GM21390 (cell line): ENCODE measurements around the gene MGMT.

Experiments used
- ATAC-seq: cut with Tn5 transposase; IDR thresholded peaks from one replicate; pipeline ENCODE4 v1.9.1; 2021; ENCODE audit not compliant: unreplicated experiment

MGMT gene

DNA sequence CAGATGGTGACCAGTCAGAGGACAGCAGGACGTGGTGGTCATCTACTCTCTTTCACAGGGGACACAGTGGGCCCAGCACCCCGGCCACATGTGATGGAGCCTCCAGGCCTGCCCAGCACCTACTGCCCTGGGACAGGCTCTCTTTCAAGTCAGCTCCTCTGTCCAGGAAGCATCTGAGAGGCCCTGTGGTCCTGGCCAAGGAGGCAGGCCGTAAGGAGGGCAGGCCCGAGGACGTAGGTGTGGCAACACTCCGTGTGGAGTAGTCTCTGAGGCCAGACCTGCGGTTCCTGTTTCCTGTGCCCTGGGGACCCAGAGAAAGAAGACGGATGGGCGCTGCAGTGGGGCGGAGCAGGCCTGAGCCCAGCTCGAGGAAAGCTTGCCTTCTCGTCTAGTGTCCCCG, 317.9 kb downstream of the MGMT start:
- ATAC-seq: no peak

DNA sequence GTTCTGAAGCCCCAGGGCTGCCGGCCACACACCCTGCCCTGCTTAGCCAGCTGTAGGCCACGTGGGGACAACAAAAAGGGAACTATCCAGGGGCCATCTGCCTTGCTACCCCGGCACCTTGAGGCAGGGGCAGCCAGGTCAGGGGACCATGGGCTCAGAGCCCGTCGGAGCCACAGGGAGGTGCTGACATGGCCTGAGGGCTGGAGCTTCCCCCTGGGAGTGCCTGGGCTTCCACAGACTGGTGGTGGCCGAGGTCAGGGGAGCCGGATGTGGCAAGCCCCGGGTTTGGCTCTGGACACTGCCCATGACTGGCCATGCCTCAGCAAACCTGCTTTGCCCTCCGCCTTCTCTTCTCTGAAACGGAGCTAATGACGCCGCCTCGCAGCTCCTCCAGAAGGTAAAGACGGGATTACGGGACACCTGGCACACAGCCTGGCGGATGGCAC, 318.5 kb downstream of the MGMT start:
- ATAC-seq: no peak

DNA sequence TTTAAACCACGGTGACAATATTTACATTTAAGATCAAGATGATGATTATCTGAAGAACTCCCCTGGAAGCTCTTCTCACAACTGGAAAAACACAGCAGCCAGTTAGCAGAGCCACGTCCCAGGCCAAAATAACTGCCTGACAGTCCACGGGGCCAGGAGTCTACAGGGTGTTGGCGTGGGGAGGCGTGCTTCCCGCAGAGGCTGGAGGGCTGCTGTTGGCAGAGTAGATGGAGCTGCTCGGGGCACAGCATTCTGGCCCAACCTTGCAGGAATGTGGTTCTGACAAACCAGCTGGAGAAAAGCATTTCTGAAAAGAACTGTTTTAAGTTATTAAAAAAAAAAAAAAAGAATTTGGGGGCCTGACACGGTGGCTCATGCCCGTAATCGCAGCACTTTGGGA, 319.2 kb downstream of the MGMT start:
- no peak for ATAC-seq

DNA sequence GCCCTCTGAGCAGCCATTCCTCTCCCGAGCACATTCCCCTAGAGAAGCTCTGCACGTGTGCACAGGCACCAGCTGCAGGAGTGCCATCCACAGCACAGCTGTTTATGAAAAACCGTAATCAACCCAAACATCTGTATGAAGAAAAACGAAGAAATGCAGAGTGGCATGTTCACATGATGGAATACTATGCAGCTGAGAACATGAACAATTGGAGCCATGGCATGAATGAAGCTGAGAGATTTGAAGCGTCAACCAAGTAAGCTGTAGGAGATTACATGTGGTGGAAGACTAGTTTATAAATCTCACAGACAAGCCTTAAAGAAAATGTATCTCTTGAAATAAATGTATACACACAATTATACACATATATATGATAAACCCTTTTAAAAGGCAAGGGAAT, 320.5 kb downstream of the MGMT start:
- no peak for ATAC-seq

DNA sequence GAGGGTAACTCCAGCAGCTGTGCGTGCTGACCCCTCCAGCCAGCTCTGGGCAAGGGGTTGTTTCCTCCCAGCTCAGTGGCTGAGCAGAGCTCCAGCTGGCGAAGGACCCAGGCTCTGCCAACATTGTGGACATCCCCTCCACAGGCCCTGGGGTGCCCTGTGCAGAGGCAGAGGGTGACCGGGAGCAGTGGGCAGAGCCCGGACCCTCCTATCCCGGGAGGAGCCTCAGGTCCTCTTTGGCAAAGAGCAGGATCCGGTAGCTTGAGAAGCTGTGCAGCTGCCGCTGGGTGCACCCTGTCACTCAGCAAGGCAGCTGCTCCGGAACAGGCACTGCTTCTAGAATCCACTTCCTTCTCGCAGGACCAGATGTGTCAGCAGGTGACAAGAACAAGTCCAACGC, 321.2 kb downstream of the MGMT start:
- no peak for ATAC-seq

DNA sequence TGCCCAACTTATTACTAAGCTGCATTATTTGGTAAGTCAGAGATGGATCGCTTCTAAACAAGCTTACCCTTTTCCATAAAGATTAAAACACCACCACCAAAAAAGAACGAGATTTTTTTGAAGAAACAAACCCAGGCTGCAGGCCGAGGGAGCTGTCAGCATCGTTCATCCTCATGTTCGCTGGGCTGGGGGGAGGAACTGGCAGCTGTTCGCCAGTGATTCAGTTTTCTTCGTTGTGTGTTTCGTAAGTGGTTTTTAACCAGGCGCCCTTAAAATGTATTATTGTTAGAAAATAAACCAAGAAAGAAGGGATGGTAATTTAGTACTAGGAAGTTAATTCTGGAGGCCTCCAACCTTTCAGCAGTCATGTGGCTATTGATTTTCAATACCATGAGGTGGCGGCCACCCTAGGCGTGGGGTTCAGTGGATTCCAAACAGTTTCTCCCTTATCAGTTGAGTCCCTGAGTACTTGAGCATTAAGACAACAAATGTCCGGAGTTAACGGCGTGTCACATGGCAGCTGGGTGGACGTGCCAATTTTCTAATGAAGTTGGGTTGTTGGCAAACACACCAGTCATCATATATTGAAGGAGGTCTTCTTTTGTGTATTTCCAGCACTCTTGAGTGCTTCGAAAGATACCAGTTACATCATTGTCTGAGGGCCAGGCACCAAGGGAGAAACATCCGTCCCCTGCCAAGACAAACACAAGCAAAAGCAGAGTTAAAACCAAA, 323.8 kb downstream of the MGMT start:
- ATAC-seq: no peak

DNA sequence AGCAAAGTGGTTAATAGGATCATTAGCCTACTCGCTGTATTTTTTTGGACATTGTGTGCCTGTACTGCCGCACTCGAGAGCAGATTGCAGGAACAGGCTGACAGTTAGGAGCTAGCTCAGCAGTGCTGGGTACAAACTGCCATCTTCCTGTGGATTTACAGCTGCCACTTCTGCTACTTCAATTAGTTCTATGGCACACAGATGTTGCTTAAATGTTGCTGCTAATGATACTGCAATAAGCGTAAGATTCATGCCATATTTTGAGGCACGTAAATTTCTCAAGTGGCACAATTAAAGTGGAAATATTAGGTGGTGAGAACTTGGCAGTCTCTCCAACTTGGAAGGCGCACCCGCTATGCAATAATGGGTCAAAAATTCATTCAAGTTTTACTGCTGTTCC, 325.1 kb downstream of the MGMT start:
- no peak for ATAC-seq

DNA sequence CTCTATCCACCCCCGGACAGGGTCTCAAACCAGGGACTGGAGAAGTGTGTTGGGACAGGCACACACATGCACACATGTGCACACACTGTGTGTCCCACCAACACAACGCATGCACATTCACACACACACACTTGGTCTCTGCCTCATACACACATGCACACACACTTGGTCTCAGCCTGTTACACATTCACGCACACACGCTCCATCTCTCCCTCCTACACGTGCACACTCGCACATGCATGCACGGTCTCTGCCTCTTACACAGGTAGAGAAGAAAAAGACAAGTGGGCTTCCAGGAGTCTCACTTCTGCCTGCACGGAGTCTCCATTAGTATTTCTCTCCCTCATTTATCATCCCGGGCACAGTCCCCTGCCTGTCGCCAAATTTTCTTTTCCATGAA, 325.8 kb downstream of the MGMT start:
- ATAC-seq: no peak

DNA sequence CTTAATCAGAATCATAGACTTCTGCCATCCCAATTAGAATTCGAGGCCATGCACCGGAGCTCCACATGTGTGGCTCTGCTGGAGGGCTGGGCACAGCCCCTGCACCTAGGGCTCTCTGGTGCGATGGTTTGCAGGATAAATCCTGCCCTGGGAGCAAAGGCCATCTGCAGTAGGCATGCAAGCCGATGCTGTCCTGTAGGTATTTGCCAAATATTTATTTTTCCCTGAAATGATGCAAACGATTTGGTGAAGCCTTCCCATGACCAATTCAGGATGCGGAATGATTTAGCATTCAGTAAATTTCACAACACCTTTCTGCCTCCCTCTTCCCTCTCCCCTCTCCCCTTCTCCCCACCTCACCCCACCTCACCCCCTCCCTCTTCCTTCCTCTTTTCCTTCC, 326.4 kb downstream of the MGMT start:
- no peak for ATAC-seq

DNA sequence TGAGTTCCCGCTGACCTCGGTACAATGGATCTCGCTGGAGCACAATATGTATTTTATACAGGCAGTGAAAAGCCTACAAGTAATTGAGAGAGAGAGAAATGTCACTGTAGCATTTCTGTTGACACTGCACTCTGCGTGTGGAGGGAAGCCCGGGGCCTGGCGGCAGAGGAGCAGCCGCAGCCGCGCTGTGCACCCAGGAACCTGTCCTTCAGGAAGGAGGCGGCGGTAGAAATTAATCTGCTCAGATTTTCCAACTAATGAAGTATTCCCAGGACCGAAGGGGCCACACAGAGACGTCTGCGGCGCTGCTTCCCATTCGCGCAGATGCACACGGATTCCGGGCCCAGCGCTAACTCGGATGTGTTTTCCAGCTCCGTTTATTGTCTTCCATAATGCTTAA, 327.0 kb downstream of the MGMT start:
- no peak for ATAC-seq

DNA sequence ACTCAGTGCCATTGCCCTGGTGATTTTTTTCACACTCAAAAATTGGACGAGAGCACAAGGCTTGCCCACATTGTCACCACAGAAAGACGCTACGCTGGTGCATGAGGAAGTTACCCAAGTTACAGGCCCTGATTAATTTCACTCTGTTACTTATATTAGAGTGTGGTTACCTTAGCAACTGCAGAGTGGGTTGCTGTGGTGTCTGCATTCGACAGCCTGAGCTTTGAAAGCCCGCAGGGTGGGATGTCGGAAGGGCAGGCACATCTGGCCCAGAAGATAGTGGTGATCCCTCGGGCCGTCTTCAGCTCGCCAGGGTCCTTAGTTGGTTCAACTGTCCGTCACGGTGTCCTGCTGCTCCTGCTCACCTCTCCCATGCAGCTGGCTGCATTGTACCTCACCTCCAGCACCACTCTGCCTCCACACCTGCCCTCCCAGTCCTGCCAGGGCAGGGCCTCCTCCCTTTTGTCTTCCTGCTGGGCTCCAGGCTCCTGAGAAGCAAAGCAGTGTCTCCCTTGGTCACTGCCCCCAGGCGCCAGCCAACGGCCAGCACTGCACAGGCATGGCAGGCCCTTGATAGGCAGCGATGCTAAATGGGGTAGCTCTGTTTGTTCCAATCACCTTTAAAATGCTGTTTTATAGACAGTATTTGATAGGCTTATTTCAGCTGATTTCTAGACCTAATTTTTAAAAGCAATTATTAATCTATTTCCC, 329.8 kb downstream of the MGMT start:
- ATAC-seq: no peak

DNA sequence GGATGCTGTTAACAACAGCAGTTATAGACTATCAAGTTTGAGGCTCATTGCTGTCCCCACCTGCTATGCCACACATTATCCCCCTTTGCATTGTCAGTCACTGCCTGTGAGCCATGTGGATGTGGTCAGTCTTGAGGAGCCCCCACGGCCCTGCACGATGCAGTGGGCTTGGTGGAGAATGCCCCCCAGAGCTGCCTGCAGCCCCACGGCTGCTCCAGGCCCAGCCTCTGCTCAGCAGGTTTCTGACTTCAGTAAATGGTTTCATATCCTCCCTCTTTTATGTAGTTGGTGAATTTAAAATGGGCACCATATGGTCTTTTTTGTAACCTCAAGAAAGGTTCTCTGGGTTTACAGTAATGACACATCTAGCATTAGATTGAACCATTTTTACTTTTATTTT, 332.9 kb downstream of the MGMT start:
- ATAC-seq: no peak

DNA sequence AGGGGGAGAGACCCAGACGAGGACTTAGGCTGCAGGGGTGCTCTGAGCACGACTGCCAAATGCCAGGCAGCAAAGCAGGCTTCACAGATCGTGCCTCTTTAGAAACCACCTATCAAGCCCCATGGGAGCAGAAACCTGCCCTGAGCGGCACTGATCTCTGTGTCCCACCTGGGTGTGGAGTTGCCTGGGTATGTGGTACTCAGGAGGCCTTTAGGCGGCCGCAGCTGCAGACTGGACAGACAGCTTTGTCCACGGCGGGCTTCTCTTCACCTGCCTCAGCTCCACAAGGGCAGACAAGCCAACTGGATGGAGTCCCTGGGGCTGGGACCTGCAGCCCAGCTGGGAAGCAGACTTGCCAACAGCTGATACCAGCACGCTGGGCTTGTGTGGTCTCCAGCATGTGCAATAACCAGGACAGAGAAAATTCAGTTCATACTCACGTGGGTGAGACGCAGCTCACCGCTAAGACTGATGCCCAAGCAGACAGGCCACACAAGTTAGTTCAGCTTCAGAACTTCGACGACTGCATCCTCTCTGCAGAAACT, 333.8 kb downstream of the MGMT start:
- ATAC-seq: no peak

DNA sequence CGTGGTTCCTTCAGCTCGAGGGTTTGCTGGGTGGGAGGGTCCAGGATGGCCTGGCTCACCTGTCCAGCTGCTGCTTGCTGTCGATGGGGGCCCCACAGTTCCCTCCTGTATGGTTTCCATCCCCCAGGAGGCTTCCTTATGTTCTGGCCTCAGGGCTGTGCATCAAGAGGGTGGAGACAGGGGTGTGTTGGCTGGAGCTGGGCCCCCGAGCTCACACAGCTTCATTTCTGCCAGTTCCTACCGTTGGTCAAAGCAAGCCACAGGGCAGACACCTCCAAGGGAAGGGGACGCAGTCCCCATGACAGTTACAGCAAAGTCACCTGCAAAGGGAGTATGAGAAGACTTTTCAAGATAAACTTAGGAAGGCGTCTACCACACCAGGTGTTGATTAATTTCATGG, 340.2 kb downstream of the MGMT start:
- ATAC-seq: no peak

DNA sequence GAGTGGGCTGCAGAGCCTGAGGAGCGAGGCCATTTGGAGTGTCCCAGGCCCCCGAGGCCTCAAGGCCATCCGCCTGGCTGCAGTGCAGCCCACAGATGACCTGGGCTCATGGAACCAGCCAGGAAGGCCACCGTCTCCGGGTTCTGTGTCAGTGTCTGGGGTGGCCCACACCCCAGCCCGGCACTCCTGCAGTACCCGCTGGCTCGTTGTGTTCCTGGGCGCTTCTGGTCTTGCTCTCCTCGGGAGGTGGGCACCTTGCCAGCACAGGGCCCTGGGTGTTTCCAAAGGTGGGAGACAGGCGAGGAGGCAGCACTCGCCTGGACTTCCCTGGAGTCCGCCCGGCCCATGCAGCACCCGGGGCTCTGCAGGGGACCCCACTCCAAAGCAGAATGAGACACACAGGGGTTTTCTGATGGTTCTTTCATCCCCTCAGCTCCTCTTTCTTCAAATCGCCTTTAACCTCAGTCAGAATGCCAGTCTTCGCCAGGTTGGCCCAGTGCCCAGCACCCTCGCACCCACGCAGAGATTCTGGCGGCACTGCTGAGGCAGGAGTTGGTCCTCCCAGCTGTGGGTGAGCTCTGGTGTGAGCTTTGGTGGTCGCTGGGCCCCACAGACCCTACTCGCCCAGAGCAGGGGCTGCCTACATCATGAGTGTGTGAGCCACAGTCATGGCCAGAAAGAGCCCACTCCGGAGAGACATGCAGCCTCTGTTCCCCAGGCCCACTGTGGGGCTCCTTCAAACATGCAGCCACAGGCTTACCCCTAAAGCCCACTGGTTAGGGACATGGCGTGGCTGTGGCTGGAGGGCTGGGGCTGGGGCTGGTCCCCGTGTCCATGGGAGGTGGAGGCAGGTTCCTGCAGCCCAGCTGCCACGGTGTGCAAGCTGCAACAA, 341.3 kb downstream of the MGMT start:
- ATAC-seq: no peak

DNA sequence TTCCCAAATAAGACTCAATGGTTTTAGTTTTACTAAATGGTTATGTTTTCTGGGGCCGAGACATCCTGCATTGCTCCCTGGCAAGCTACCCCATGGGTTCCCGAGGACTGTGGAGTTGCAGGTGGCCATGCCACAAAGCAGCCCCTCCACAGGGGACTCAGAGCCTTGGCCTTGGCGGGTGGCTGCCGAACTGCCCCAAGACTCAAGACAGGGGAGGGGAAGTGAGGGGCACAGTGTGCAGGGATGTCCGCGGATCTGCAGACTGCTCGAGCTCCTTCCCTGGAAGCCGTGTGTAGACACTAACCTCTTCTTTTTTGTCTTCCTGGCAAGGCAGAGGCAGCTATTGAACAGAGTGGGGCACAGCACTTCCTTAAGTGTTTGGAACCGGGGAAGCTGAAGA, 342.4 kb downstream of the MGMT start:
- no peak for ATAC-seq

DNA sequence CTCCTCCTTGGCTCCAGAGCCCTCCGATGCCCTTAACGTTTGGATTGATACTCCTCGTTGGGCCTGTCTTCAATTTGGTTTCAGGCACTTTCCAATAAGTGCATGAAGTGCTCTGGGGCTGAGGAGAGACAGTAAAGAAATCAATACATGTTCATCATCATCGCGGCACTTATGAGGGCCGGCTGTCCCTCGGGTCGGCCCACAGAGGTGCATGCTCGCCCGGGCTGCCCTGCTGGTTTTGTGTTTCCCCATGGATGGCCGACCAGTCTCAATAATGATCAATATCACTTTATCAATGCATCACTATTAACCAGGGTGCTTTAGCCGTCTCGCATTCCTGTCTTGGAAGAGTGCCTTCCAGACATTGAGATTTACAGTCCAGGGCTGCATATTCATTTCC, 342.8 kb downstream of the MGMT start:
- ATAC-seq: no peak

DNA sequence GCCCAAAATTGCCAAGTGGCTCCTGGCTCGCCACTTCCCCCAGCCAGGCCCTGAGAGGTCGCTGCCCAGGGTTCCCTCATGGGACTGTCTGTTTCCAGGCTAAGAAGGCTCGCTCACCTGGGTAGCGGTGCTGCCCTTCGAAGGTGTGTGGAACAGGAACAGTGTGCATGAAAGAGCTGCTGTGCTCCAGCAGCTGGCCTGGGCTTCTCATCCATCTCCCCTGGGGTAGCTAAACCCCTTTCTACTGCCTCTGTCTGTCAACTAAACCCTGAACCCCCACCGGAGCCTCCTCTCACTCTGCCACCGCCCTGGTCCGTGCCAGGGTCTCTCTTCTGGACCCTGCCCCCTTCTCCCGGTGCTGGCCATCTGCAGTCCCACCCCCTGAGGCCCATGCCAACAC, 344.2 kb downstream of the MGMT start:
- ATAC-seq: no peak

DNA sequence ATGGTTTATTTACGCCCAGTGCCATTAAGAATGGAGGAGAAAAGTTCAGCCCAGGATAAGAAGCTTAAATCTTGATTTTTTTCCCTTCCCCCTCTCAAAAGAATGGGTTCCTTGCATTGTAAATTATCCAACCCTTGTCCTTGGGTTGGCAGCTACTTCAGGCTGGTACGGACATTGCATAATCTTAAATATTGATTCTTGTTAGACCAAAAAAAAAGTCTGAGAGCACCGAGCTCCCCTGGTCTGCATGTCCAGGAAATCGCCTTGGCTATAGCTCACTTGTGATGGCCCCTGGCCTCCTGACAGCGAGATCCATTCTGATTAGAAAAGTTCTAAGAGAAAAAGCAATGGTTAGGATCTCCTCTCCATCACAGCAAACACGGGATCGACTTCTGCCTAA, 345.4 kb downstream of the MGMT start:
- ATAC-seq: no peak

DNA sequence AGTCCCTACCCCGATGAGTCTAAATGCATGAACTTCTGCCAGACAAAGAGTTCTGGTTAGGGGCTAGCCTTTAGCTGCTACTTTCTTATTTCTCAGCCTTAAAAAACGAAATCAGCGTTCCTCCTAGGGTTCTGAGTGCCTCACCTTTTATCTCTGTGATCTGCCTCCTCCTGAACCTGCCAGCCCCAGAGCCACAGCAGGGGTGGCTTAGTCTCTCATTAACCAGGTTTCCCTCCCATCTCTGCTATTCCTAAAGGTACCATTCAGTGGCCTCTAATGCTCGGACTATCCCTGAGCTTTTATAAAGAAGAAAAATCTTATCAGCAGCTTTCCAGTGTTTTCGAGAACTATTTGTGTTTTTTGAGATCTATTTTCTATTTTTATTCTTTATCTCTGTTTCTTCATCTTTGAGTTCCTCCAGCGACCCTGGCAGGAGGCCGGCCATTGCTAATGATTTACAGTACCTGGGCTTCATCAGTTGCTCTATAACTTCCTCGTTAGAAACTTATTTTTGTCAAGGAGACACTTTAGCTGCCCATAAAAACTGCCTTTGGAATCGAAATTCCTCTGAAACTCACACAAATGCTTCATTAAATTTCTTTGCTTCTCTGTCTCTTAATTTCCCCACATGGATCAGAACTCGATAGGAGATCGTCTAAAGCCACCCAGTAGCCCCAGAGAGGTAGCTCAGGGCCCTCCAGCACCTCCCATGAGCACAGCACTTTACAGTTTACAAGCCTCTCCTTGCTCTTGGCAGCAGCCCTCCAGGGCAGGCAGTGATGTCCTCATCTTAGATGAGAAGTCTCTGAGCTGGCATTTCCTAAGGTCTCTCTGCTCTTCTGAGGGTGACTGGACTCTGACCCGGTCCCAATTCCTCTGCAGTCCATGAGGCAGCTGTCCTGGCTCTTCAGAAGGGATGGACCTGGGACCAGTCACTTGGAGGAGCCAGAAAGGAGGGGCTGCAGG, 347.9 kb downstream of the MGMT start:
- ATAC-seq: no peak
